ENCODE measurements around the gene SORBS1.

SORBS1 gene

GRCh38 chr10:95579292-95579691 lies 18.1 kb upstream of the SORBS1 start:
- Histone ChIP-seq H3K36me3 (ENCODE audit: insufficient read depth, low read length) (no peaks in the 10 kb centered on the region), H3K9me3 (ENCODE audit: insufficient read depth, low read depth, low read length) (no peaks in the 10 kb centered on the region), H3K4me1 (ENCODE audit: insufficient read depth, low read length) (no peaks in the 10 kb centered on the region), H3K27ac (ENCODE audit: low read depth, low read length) (no peak overlapping the region), H3K4me3 (ENCODE audit: low read length) (no peak overlapping the region), H3K27me3 (ENCODE audit: insufficient read depth, low read length) (no peaks in the 10 kb centered on the region), H3K9ac (ENCODE audit: low read depth, low read length) (no peak overlapping the region)
- WGBS: 82% methylated on average over 1 of the region's 1 CpG

DNA sequence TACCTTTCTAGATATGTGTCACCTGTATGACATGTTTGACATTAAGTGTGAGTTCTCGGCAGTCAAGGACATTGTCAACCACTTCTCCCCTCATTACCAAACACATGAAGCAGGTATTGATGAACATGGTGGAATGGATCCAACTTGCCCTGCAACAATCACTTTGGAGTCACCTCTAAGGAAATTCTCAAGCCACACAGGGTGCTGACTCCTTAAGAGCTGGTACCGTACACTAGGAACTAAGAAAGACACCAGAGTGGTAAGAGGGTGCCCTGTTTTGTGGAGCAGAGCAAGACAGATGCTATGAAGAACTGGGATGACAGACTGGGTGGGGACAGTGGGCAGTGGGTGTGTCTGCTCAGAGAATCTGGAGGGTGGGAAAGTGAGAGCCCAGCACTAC lies 17.4 kb upstream of the SORBS1 start:
- no peaks in the 10 kb centered on the region for H3K36me3 ChIP-seq (ENCODE audit: insufficient read depth, low read length)
- H3K4me1 ChIP-seq (ENCODE audit: insufficient read depth, low read length): no peaks in the 10 kb centered on the region
- no peak overlapping the region for H3K4me3 ChIP-seq (ENCODE audit: low read length)
- no peak overlapping the region for H3K9ac ChIP-seq (ENCODE audit: low read depth, low read length)
- no peaks in the 10 kb centered on the region for H3K9me3 ChIP-seq (ENCODE audit: insufficient read depth, low read depth, low read length)
- H3K27ac ChIP-seq (ENCODE audit: low read depth, low read length): no peak overlapping the region
- no peaks in the 10 kb centered on the region for H3K27me3 ChIP-seq (ENCODE audit: insufficient read depth, low read length)
- 88% methylated on average over 2 of the region's 2 CpGs for WGBS

- Histone ChIP-seq H3K27ac (ENCODE audit: low read depth, low read length) (no peak overlapping the region), H3K4me1 (ENCODE audit: insufficient read depth, low read length) (no peaks in the 10 kb centered on the region), H3K27me3 (ENCODE audit: insufficient read depth, low read length) (no peaks in the 10 kb centered on the region), H3K36me3 (ENCODE audit: insufficient read depth, low read length) (no peaks in the 10 kb centered on the region), H3K9ac (ENCODE audit: low read depth, low read length) (no peak overlapping the region), H3K9me3 (ENCODE audit: insufficient read depth, low read depth, low read length) (no peaks in the 10 kb centered on the region), H3K4me3 (ENCODE audit: low read length) (no peak overlapping the region)
- 86% methylated on average over 11 of the region's 11 CpGs for WGBS
These were observed 13.6 kb upstream of the SORBS1 start for GRCh38 chr10:95574649-95575365.

GRCh38 chr10:95573964-95574604 lies 12.9 kb upstream of the SORBS1 start:
- H3K4me3 ChIP-seq (ENCODE audit: low read length): no peak overlapping the region
- H3K4me1 ChIP-seq (ENCODE audit: insufficient read depth, low read length): no peaks in the 10 kb centered on the region
- H3K36me3 ChIP-seq (ENCODE audit: insufficient read depth, low read length): no peaks in the 10 kb centered on the region
- H3K27ac ChIP-seq (ENCODE audit: low read depth, low read length): no peak overlapping the region
- H3K9me3 ChIP-seq (ENCODE audit: insufficient read depth, low read depth, low read length): no peaks in the 10 kb centered on the region
- 91% methylated on average over 5 of the region's 6 CpGs for WGBS
- H3K27me3 ChIP-seq (ENCODE audit: insufficient read depth, low read length): no peaks in the 10 kb centered on the region
- H3K9ac ChIP-seq (ENCODE audit: low read depth, low read length): no peak overlapping the region

DNA sequence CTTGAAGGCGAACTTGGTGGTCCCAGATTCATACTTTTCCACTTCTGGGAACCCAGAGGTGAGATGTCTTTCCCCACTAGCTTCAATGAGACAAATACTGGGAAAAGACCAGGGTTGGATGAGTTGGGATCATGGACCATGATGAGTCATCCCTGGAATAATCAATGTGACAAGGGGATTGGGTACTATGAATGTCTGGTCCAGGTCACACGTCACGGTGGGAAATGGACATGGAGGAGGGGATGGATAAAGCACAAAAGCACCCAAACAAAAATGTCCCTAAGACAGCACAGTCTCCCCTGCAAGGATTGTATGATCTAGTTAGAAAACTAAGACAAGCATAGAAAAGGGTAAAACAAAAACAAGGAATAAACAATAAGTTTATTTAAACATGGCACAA lies 12.4 kb upstream of the SORBS1 start:
- H3K36me3 ChIP-seq (ENCODE audit: insufficient read depth, low read length): no peaks in the 10 kb centered on the region

GRCh38 chr10:95572131-95572820 lies 11.1 kb upstream of the SORBS1 start:
- Histone ChIP-seq H3K9ac (ENCODE audit: low read depth, low read length) (no peak overlapping the region), H3K27ac (ENCODE audit: low read depth, low read length) (no peak overlapping the region), H3K36me3 (ENCODE audit: insufficient read depth, low read length) (no peaks in the 10 kb centered on the region), H3K4me3 (ENCODE audit: low read length) (no peak overlapping the region), H3K4me1 (ENCODE audit: insufficient read depth, low read length) (no peaks in the 10 kb centered on the region), H3K9me3 (ENCODE audit: insufficient read depth, low read depth, low read length) (no peaks in the 10 kb centered on the region), H3K27me3 (ENCODE audit: insufficient read depth, low read length) (no peaks in the 10 kb centered on the region)
- 78% methylated on average over 7 of the region's 7 CpGs for WGBS

More for the DNA sequence above, 12.4 kb upstream of the SORBS1 start:
- Histone ChIP-seq H3K27me3 (ENCODE audit: insufficient read depth, low read length) (no peaks in the 10 kb centered on the region), H3K4me1 (ENCODE audit: insufficient read depth, low read length) (no peaks in the 10 kb centered on the region), H3K4me3 (ENCODE audit: low read length) (no peak overlapping the region), H3K9me3 (ENCODE audit: insufficient read depth, low read depth, low read length) (no peaks in the 10 kb centered on the region), H3K27ac (ENCODE audit: low read depth, low read length) (no peak overlapping the region), H3K9ac (ENCODE audit: low read depth, low read length) (no peak overlapping the region)
- WGBS: 93% methylated on average over 3 of the region's 3 CpGs

DNA sequence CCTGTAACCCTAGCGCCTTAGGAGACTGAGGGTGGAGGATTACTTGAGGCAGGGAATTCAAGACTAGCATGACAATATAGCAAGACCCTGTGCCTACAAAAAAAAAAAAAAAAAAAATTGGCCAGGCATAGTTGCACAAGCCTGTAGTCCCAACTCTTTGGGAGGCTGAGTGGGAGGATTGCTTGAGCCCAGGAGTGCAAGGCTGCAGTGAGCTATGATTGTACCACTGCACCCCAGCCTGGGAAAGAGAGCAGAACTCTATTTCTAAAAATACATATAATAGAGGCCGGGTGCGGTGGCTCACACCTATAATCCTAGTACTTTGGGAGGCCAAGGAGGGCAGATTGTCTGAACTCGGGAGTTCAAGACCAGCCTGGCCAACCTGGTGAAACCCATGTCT lies 10.2 kb upstream of the SORBS1 start:
- Histone ChIP-seq H3K4me1 (ENCODE audit: insufficient read depth, low read length) (no peaks in the 10 kb centered on the region), H3K27ac (ENCODE audit: low read depth, low read length) (no peak overlapping the region), H3K27me3 (ENCODE audit: insufficient read depth, low read length) (no peaks in the 10 kb centered on the region), H3K9ac (ENCODE audit: low read depth, low read length) (no peak overlapping the region), H3K36me3 (ENCODE audit: insufficient read depth, low read length) (no peaks in the 10 kb centered on the region), H3K9me3 (ENCODE audit: insufficient read depth, low read depth, low read length) (no peaks in the 10 kb centered on the region), H3K4me3 (ENCODE audit: low read length) (no peak overlapping the region)
- 95% methylated on average over 4 of the region's 4 CpGs for WGBS

- Histone ChIP-seq H3K27ac (ENCODE audit: low read depth, low read length) (no peak overlapping the region), H3K4me1 (ENCODE audit: insufficient read depth, low read length) (no peaks in the 10 kb centered on the region), H3K27me3 (ENCODE audit: insufficient read depth, low read length) (no peaks in the 10 kb centered on the region), H3K36me3 (ENCODE audit: insufficient read depth, low read length) (no peaks in the 10 kb centered on the region), H3K9me3 (ENCODE audit: insufficient read depth, low read depth, low read length) (no peaks in the 10 kb centered on the region), H3K9ac (ENCODE audit: low read depth, low read length) (no peak overlapping the region), H3K4me3 (ENCODE audit: low read length) (no peak overlapping the region)
These were observed 8.2 kb upstream of the SORBS1 start for GRCh38 chr10:95569368-95569767.

- Histone ChIP-seq H3K36me3 (ENCODE audit: insufficient read depth, low read length) (no peaks in the 10 kb centered on the region), H3K9me3 (ENCODE audit: insufficient read depth, low read depth, low read length) (no peaks in the 10 kb centered on the region), H3K27ac (ENCODE audit: low read depth, low read length) (no peak overlapping the region), H3K4me1 (ENCODE audit: insufficient read depth, low read length) (no peaks in the 10 kb centered on the region), H3K9ac (ENCODE audit: low read depth, low read length) (no peak overlapping the region), H3K4me3 (ENCODE audit: low read length) (no peak overlapping the region), H3K27me3 (ENCODE audit: insufficient read depth, low read length) (no peaks in the 10 kb centered on the region)
- WGBS: 78% methylated on average over 5 of the region's 5 CpGs
These were observed 6.9 kb upstream of the SORBS1 start for GRCh38 chr10:95567903-95568630.

DNA sequence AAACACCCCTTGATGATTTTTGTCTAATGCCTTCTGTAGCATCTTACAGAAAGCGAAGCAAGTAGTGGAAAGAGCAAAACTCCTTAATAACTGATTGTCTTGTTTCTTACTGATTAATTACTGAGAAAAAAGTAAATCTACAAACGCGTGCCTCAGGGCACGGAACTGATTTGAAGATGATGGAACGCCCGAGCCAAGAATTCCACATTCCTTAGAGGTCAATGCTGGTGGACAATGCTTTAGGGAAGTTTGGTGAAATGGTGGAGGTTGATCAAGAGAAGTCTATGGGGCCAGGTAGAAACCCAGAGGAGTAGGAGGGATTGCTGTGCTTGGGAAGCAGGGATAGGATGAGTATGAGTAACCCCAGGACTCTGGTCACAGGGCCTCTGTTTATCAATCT lies 5.0 kb upstream of the SORBS1 start:
- H3K27ac ChIP-seq (ENCODE audit: low read depth, low read length): no peak overlapping the region
- H3K36me3 ChIP-seq (ENCODE audit: insufficient read depth, low read length): no peaks in the 10 kb centered on the region
- WGBS: 93% methylated on average over 6 of the region's 6 CpGs
- H3K4me1 ChIP-seq (ENCODE audit: insufficient read depth, low read length): no peaks in the 10 kb centered on the region
- H3K9me3 ChIP-seq (ENCODE audit: insufficient read depth, low read depth, low read length): no peaks in the 10 kb centered on the region
- no peak overlapping the region for H3K9ac ChIP-seq (ENCODE audit: low read depth, low read length)
- no peak overlapping the region for H3K4me3 ChIP-seq (ENCODE audit: low read length)
- no peaks in the 10 kb centered on the region for H3K27me3 ChIP-seq (ENCODE audit: insufficient read depth, low read length)

DNA sequence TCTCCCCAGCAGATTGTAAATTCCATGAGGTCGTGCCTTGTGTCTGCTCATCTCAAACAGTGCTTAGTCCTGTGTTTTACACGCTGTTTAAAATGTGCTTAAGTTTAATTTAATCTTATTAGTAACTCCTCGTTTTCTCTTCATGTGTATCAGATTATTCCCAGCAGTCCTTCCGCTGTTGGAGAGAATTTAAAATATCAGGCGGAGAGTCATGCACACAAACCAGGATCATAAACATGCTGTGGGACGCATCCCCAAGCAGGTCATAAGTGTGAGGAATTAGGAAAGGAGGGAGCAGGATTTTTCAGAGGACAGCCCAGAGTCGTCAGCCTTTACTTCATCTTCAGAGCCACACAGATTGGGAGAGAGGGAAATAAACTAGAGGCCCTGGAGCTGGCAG lies 4.2 kb upstream of the SORBS1 start:
- Histone ChIP-seq H3K36me3 (ENCODE audit: insufficient read depth, low read length) (no peaks in the 10 kb centered on the region), H3K4me3 (ENCODE audit: low read length) (no peak overlapping the region), H3K9ac (ENCODE audit: low read depth, low read length) (no peak overlapping the region), H3K27ac (ENCODE audit: low read depth, low read length) (no peak overlapping the region), H3K9me3 (ENCODE audit: insufficient read depth, low read depth, low read length) (no peaks in the 10 kb centered on the region), H3K27me3 (ENCODE audit: insufficient read depth, low read length) (0 out of 2 replicates have a peak, but pooled peaks cover under 1% of the 10 kb centered on the region), H3K4me1 (ENCODE audit: insufficient read depth, low read length) (no peaks in the 10 kb centered on the region)
- WGBS: 91% methylated on average over 7 of the region's 7 CpGs
